DND-41 (cell line): Measurements from ENCODE around the gene ARHGEF6.

Source experiments
- EZH2 ChIP-seq: IDR thresholded peaks from 3 replicates; pipeline ENCODE4 v1.6.1; 2012; ENCODE audit warnings: borderline replicate concordance, low read depth, mild to moderate bottlenecking, moderate library complexity, low read length, inconsistent platforms; ENCODE audit not compliant: severe bottlenecking
- TF ChIP-seq, protein P1 (sequence below): IDR thresholded peaks from 2 replicates; pipeline ENCODE4 v1.5.1; 2012; ENCODE audit warnings: borderline replicate concordance, low read length, moderate library complexity, mild to moderate bottlenecking; ENCODE audit not compliant: poor library complexity, severe bottlenecking; ENCODE audit errors: extremely low read depth

DNA sequence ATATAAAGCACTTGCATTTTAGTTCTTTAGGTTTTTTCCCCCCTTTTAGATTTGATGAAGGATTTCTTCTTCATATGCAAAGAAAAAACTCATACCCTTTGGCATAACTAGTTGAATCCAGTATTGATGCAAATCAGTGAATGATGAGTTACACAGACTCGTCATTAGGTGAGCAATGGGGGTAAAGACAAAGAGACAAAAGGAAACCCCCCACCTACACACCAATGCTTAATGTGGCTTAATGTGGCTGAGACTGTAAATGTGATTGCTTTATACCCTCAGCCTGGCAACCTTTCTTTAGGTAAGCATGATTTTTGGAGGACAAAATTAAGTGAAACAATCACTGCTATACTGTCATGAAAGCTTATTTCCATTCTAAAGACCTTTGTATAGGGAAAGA lies 93.3 kb downstream of the ARHGEF6 start:
- TF ChIP-seq, protein P1, sequence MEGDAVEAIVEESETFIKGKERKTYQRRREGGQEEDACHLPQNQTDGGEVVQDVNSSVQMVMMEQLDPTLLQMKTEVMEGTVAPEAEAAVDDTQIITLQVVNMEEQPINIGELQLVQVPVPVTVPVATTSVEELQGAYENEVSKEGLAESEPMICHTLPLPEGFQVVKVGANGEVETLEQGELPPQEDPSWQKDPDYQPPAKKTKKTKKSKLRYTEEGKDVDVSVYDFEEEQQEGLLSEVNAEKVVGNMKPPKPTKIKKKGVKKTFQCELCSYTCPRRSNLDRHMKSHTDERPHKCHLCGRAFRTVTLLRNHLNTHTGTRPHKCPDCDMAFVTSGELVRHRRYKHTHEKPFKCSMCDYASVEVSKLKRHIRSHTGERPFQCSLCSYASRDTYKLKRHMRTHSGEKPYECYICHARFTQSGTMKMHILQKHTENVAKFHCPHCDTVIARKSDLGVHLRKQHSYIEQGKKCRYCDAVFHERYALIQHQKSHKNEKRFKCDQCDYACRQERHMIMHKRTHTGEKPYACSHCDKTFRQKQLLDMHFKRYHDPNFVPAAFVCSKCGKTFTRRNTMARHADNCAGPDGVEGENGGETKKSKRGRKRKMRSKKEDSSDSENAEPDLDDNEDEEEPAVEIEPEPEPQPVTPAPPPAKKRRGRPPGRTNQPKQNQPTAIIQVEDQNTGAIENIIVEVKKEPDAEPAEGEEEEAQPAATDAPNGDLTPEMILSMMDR, result no peak
- no peak for TF ChIP-seq EZH2
